HG03469 (cell line): ENCODE measurements around the gene CDC73.
"Not testable (repeated sequence)": the region's sequence is repeated elsewhere in the genome, so short reads cannot be mapped to it uniquely, and the experiment has no call there.

ENCODE experiments used
- ATAC-seq: cut with Tn5 transposase; IDR thresholded peaks from one replicate; pipeline ENCODE4 v1.9.1; 2021; ENCODE audit warnings: mild to moderate bottlenecking, moderate library complexity, moderate number of reproducible peaks; ENCODE audit not compliant: unreplicated experiment

The CDC73 gene

GRCh38 chr1:193176113-193176512 is 54.3 kb downstream of the CDC73 start:
- ATAC-seq = no peak

GRCh38 chr1:193176788-193177187 is 55.0 kb downstream of the CDC73 start:
- no peak for ATAC-seq

GRCh38 chr1:193179094-193179493 is 57.3 kb downstream of the CDC73 start:
- ATAC-seq = no peak

GRCh38 chr1:193181536-193181935 is 59.7 kb downstream of the CDC73 start:
- no peak for ATAC-seq

- no peak for ATAC-seq
Observed at GRCh38 chr1:193181985-193182384, 60.2 kb downstream of the CDC73 start.

GRCh38 chr1:193183019-193183627 is 61.3 kb downstream of the CDC73 start:
- peak; percentile 51 for ATAC-seq

GRCh38 chr1:193184776-193185175 is 62.9 kb downstream of the CDC73 start:
- ATAC-seq = no peak

- ATAC-seq = no peak
Observed at GRCh38 chr1:193185211-193185610, 63.4 kb downstream of the CDC73 start.

- ATAC-seq = no peak
Observed at GRCh38 chr1:193185901-193186731, 64.3 kb downstream of the CDC73 start, which contains the start of gene B3GALT2. B3GALT2 (minus strand) TSS chr1:193186613; CDS start chr1:193181562, 5,051 bp downstream.

- ATAC-seq = no peak
Observed at GRCh38 chr1:193187114-193187513, 65.3 kb downstream of the CDC73 start.

GRCh38 chr1:193188915-193189314 is 67.1 kb downstream of the CDC73 start:
- ATAC-seq = not testable (repeated sequence)

- ATAC-seq = no peak
Observed at GRCh38 chr1:193189442-193190095, 67.7 kb downstream of the CDC73 start.

- no peak for ATAC-seq
Observed at GRCh38 chr1:193190096-193190744, 68.4 kb downstream of the CDC73 start.

- no peak for ATAC-seq
Observed at GRCh38 chr1:193192586-193192985, 70.8 kb downstream of the CDC73 start.

- no peak for ATAC-seq
Observed at GRCh38 chr1:193199940-193200339, 78.1 kb downstream of the CDC73 start.

- no peak for ATAC-seq
Observed at GRCh38 chr1:193201021-193201420, 79.2 kb downstream of the CDC73 start.

GRCh38 chr1:193210996-193211395 is 89.2 kb downstream of the CDC73 start:
- ATAC-seq = no peak

- peak; percentile 82 for ATAC-seq
Observed at GRCh38 chr1:193211539-193211938, 89.7 kb downstream of the CDC73 start.

- no peak for ATAC-seq
Observed at GRCh38 chr1:193212637-193213036, 90.8 kb downstream of the CDC73 start.

- ATAC-seq = no peak
Observed at GRCh38 chr1:193213998-193214397, 92.2 kb downstream of the CDC73 start.

- ATAC-seq = peak; percentile 79
Observed at GRCh38 chr1:193216920-193217319, 95.1 kb downstream of the CDC73 start.
